Coronary artery (tissue), 2 donors: ENCODE measurements around the gene EPG5.
"Not testable (repeated sequence)": the region's sequence is repeated elsewhere in the genome, so short reads cannot be mapped to it uniquely, and the experiment has no call there.

Experiments used
- DNase-seq: peaks from one replicate; pipeline ENCODE4 v3.0.0-alpha.2; 2017; ENCODE audit warnings: low spot score
- H3K27ac ChIP-seq, 2 donors: fragments of 200-600 bp; sonication (generic); one replicate each; pipeline ENCODE4 v1.5.1; 2016 to 2019
- H3K4me3 ChIP-seq: fragments of 200-600 bp; sonication (generic); 2 replicates; pipeline ENCODE4 v1.5.1; 2016; ENCODE audit warnings: mild to moderate bottlenecking, moderate library complexity
- TF ChIP-seq, protein P1 (sequence below): fragments of 200-600 bp; sonication (generic); IDR thresholded peaks from one replicate; pipeline ENCODE4 v1.5.1; 2019; ENCODE audit warnings: antibody characterized with exemption

EPG5 gene

DNA sequence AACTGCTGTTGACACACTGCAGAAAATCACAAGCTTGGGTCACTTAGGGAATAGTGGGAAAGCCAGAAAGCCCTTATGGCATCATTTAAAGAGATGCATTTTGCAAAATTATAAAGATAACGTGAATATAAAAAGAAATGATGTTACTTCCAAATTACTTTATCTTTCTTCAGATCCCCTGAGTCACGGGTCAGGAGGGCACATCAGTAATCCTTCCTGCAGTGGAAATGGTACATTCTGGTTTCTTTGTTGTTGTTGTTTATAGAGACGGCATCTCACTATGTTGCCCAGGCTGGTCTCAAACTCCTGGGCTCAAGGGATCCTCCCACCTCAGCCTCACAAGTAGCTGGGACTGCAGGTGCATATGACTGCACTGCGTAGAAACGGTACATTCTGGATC lies 9.8 kb upstream of the EPG5 start:
- Histone ChIP-seq H3K4me3 (no peak overlapping the region), H3K27ac (no peak overlapping the region)
- DNase-seq, result no peak
- TF ChIP-seq, protein P1, sequence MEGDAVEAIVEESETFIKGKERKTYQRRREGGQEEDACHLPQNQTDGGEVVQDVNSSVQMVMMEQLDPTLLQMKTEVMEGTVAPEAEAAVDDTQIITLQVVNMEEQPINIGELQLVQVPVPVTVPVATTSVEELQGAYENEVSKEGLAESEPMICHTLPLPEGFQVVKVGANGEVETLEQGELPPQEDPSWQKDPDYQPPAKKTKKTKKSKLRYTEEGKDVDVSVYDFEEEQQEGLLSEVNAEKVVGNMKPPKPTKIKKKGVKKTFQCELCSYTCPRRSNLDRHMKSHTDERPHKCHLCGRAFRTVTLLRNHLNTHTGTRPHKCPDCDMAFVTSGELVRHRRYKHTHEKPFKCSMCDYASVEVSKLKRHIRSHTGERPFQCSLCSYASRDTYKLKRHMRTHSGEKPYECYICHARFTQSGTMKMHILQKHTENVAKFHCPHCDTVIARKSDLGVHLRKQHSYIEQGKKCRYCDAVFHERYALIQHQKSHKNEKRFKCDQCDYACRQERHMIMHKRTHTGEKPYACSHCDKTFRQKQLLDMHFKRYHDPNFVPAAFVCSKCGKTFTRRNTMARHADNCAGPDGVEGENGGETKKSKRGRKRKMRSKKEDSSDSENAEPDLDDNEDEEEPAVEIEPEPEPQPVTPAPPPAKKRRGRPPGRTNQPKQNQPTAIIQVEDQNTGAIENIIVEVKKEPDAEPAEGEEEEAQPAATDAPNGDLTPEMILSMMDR, result no peak

DNA sequence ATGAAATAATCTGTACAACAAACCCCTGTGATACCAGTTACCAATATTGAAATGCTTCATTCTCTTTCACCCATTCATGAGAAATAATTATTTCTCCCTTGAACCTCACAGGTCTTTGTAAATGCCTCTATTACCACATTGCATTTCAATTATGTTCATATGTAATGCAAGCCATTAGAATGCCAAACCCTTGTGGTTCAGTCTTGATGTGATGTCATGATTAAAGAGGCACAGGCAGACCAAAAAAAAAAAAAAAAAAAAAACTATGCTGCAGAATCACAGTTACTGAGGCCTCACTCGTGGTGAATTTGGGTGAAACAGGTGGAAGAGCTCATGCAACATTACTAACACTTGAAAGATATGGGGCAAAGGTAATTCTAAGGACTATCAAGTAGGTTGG lies 9.4 kb upstream of the EPG5 start:
- DNase-seq, result no peak
- Histone ChIP-seq H3K4me3 (no peak overlapping the region), H3K27ac (no peak overlapping the region)
- TF ChIP-seq, protein P1, result no peak

DNA sequence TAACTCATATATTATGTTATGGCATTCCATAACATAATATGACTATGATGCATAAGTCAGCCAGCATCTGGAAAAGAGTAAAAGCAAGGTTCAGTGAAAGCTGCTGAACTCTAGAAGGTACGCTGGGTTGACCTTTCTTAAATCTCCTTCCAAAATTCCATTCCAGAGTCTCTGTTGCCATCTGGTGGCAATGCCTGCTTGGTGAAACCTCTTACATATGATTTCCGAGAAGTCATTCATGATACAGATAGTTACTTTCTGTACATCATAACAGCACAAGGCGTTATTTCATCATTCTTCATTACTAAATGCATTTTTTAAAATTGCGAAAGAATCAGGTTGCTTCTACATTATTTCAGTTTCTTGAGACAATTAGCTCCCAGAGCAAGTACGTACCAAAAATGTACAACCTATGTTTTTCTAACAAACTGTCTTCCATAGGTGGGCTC lies 7.0 kb upstream of the EPG5 start:
- DNase-seq, result no peak
- TF ChIP-seq, protein P1, result peak; percentile 38
- H3K27ac ChIP-seq, result no peak overlapping the region
- H3K4me3 ChIP-seq, result peak overlapping the region; percentile 42

DNA sequence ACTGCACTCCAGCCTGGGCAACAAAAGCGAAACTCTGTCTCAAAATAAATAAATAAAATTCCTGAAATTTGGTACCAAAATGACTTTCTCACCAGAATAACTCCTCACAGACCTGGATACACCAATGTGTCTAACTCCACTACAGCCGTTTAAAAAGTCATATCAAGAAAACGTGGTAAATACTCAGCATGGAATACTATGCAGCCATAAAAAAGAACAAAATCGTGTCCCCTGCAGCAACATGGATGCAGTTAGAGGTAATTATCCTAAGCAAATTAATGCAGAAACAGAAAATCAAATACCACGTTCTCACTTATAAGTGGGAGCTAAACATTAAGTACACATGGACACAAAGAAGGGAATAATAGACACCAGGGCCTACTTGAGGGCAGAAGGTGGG lies 2.2 kb downstream of the EPG5 start:
- H3K27ac ChIP-seq, DNase-seq, H3K4me3 ChIP-seq: not testable (repeated sequence)

DNA sequence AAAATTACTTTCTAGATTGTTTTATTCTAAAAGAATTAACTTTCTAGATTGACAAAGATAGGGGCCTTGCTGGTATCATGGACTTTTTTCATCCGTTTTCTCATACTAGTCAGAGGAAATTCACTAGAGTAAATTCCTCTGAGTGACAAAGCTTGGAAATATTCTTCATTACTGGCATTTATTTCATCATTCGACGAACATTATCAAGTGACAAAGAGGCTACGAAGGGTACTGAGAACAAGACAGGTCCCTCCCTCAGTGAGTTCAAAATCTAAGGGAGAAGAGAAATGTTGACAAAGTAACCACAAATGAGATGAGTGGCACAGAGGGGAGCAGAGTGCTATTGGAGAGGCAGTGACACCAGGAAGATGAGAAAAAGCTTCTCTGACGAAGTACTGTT lies 4.3 kb downstream of the EPG5 start:
- no peak for DNase-seq
- H3K4me3 ChIP-seq, result no peak overlapping the region
- no peak overlapping the region for H3K27ac ChIP-seq
- TF ChIP-seq, protein P1, result no peak

DNA sequence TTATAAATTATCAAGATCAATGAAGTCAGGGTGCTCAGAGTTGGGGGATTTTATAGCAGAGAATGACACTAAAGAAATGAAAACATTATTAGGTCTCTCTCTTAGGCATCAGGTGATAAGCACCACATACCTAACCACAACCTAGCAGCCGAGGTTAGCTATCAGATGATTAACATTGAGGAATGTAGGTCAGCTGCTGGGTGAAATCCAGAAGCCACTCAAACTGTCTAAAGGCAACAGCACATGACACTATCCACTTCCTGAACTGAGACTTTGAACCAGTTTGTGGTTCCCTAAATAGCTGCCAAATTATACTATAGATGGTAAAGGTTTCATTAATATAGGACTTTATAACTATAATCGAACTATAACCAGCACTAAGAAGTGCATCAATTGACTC lies 4.7 kb downstream of the EPG5 start:
- Histone ChIP-seq H3K27ac (no peak overlapping the region), H3K4me3 (no peak overlapping the region)
- DNase-seq, result no peak
- TF ChIP-seq, protein P1, result no peak

DNA sequence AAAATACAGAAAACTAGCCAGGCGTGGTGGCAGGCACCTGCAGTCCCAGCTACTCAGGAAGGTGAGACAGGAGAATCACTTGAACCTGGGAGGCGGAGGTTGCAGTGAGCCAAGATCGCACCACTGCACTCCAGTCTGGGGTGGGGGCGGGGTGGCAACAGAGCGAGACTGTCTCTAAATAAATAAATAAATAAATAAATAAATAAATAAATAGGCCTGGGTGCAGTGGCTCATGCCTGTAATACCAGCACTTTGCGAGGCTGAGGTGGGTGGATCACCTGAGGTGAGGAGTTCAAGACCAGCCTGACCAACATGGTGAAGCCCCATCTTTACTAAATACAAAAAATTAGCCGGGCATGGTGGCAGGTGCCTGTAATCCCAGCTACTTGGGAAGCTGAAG lies 7.6 kb downstream of the EPG5 start:
- DNase-seq, H3K4me3 ChIP-seq, H3K27ac ChIP-seq: not testable (repeated sequence)

DNA sequence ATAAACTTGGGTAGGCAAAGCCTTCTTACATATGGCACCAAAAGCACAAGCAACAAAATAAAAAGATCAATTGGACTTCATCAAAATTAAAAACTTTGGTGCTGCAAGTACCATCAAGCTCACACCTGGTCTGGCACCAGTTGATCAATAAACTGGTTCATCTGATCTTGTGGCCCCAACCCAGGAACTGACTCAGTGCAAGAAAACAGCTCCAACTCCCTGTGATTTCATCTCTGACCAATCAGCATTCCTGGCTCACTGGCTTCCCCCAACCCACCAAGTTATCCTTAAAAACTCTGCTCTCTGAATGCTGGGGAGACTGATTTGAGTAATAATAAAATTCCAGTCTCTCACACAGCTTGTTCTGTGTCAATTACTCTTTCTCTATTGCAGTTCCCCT lies 8.4 kb downstream of the EPG5 start:
- no peak for DNase-seq
- TF ChIP-seq, protein P1, result no peak
- Histone ChIP-seq H3K4me3 (no peak overlapping the region), H3K27ac (no peak overlapping the region)
